Panc1 (cell line): ENCODE measurements around the gene BRWD1. TPM values are rescaled to one million over a fixed set of nuclear protein-coding genes. Genes with fewer than 3 reads are reported as not detected.

Source experiments
- ATAC-seq: fragments of 200-7000 bp; cut with Tn5 transposase; 2 replicates; pipeline ENCODE4 v1.9.1; 2020; ENCODE audit warnings: mild to moderate bottlenecking, moderate library complexity
- BruUV-seq: library from RNA; stranded (reverse); fragments of 400-500 nt; replicated peaks from 2 replicates; lab custom pipeline; 2021; lab: Mats Ljungman, UMichigan
- CTCF ChIA-PET: fragments of 300-600 bp; sonication (Branson Sonifier 250); formaldehyde crosslinking; loops from one replicate; lab custom pipeline; 2022; ENCODE audit warnings: antibody characterized with exemption; lab: Charles Lee
- POLR2A ChIA-PET: fragments of 300-600 bp; sonication (Branson Sonifier 250); formaldehyde crosslinking; loops from one replicate; lab custom pipeline; 2022; ENCODE audit warnings: antibody characterized with exemption; lab: Charles Lee
- DNase-seq: peaks from one replicate; pipeline ENCODE4 v3.0.0-alpha.2; 2010; ENCODE audit warnings: low read depth, low spot score
- H3K27ac ChIP-seq: 2 replicates; pipeline ENCODE4 v1.5.1; 2011; ENCODE audit warnings: mild to moderate bottlenecking, low read length, inconsistent platforms
- H3K27me3 ChIP-seq: fragments of 200-500 bp; sonication (Bioruptor generic); 2 replicates; pipeline ENCODE4 v1.6.0; 2014; ENCODE audit warnings: low read length, inconsistent platforms; ENCODE audit not compliant: control insufficient read depth, insufficient read depth
- H3K36me3 ChIP-seq: fragments of 200-500 bp; sonication (Bioruptor generic); 2 replicates; pipeline ENCODE4 v1.5.1; 2014; ENCODE audit warnings: inconsistent platforms, mild to moderate bottlenecking, low read length, moderate library complexity; ENCODE audit not compliant: control insufficient read depth, insufficient read depth
- H3K4me1 ChIP-seq: 2 replicates; pipeline ENCODE4 v1.5.1; 2011; ENCODE audit warnings: inconsistent platforms, mild to moderate bottlenecking, low read length, moderate library complexity; ENCODE audit not compliant: control insufficient read depth, insufficient read depth
- H3K4me3 ChIP-seq, 2 experiments: 2 replicates each; pipeline ENCODE4 v1.5.1; 2011 to 2012; ENCODE audit warnings: low read depth in 2 of 2, low read length in 2 of 2, mild to moderate bottlenecking in 2 of 2, inconsistent platforms in 1 of 2, moderate library complexity in 1 of 2
- H3K9me3 ChIP-seq: fragments of 200-500 bp; sonication (Bioruptor generic); 2 replicates; pipeline ENCODE4 v1.5.1; 2014; ENCODE audit warnings: low read depth, mild to moderate bottlenecking, inconsistent platforms, low read length, moderate library complexity; ENCODE audit not compliant: control insufficient read depth, insufficient read depth
- CTCF ChIP-seq: fragments of 450-650 bp; IDR thresholded peaks from 2 replicates; pipeline ENCODE4 v1.5.1; 2017; ENCODE audit warnings: mild to moderate bottlenecking
- POLR2AphosphoS5 ChIP-seq: IDR thresholded peaks from 2 replicates; pipeline ENCODE4 v1.6.1; 2012; ENCODE audit warnings: mild to moderate bottlenecking, low read depth, low read length, moderate library complexity
- REST ChIP-seq, 2 experiments: IDR thresholded peaks; 2 replicates each; pipeline ENCODE4 v1.6.1; 2011 to 2012; ENCODE audit warnings: low read depth in 2 of 2, control low read depth in 1 of 2, low read length in 1 of 2, mild to moderate bottlenecking in 1 of 2, moderate library complexity in 1 of 2; ENCODE audit not compliant: insufficient read depth in 1 of 2
- SIN3A ChIP-seq: IDR thresholded peaks from 2 replicates; pipeline ENCODE4 v1.6.1; 2012; ENCODE audit warnings: low read depth, mild to moderate bottlenecking, low read length, moderate library complexity, borderline replicate concordance; ENCODE audit not compliant: insufficient read depth
- TCF7L2 ChIP-seq: IDR thresholded peaks from 2 replicates; pipeline ENCODE4 v1.6.1; 2011; ENCODE audit warnings: mild to moderate bottlenecking, low read depth, low read length, inconsistent platforms
- in situ Hi-C: cut with HindIII; loops from 2 replicates; pipeline ENCODE4 v1.10.0; 2016; ENCODE audit warnings: low sequenced_read_pairs, low pct_unique_long_range_greater_than_20kb
- intact Hi-C: fragments of 100-400 bp; cut with micrococcal nuclease; formaldehyde crosslinking; loops from one replicate; pipeline ENCODE4 v1.10.0; 2022; ENCODE audit not compliant: unreplicated experiment
- total RNA-seq: library from RNA; stranded (reverse); gene quantifications from one replicate; pipeline ENCODE4 v1.2.1, GENCODE V29; 2021; ENCODE audit not compliant: unreplicated experiment

The BRWD1 gene
- total RNA-seq, 1 experiment from 2014 or later = 26.2 TPM

GRCh38 chr21:39182484-39183271 lies 130.8 kb downstream of the BRWD1 start:
- Histone ChIP-seq H3K4me1 (peaks cover 9% of the 10 kb centered on the region; the same call in 1 of the 2 replicates), H3K27me3 (no peaks in the 10 kb centered on the region), H3K4me3 (peak overlapping the region; percentile 89 to 90), H3K36me3 (peaks cover 12% of the 10 kb centered on the region), H3K27ac (peak overlapping the region; percentile 86), H3K9me3 (no peaks in the 10 kb centered on the region)
- in situ Hi-C loops (no loop called here), intact Hi-C loops (no loop called here)
- BruUV-seq = TSS peak; percentile 63
- DNase-seq (no peak), ATAC-seq (peak; percentile 55)
- POLR2A ChIA-PET = interaction anchor here (0.6 kb wide), 1 partner anchor 164 kb away, joined by 5 read pairs; no protein-coding TSS in a partner anchor
- TF ChIP-seq CTCF (no peak), POLR2AphosphoS5 (no peak), REST (IDR thresholded peaks at IDR 0.05; ENCODE audit: insufficient read depth in 1 of 2, low read depth in 2 of 2, low read length in 1 of 2) (no peak), TCF7L2 (no peak), SIN3A (no peak)
- CTCF ChIA-PET = no interaction called here

- Histone ChIP-seq H3K27me3 (no peaks in the 10 kb centered on the region), H3K4me3 (peak overlapping the region; percentile 89 to 90), H3K36me3 (peaks cover 12% of the 10 kb centered on the region), H3K4me1 (peaks cover 9% of the 10 kb centered on the region; the same call in 1 of the 2 replicates), H3K27ac (peak overlapping the region; percentile 86), H3K9me3 (no peaks in the 10 kb centered on the region)
- no peak for ATAC-seq
- no peak for TF ChIP-seq POLR2AphosphoS5
- no peak for TF ChIP-seq TCF7L2
- no peak for TF ChIP-seq CTCF
- intact Hi-C loops (no loop called here), in situ Hi-C loops (no loop called here)
- ChIA-PET POLR2A (no interaction called here), CTCF (no interaction called here)
- BruUV-seq = no TSS peak
- DNase-seq = no peak
Observed at GRCh38 chr21:39182016-39182415, 131.4 kb downstream of the BRWD1 start.
